Lower lobe of right lung (tissue), 2 donors: ENCODE results near the gene CGB1. TPM values are rescaled to one million over a fixed set of nuclear protein-coding genes. Genes with fewer than 3 reads are reported as not detected.

Source experiments
- ATAC-seq, 2 donors: fragments of 200-7000 bp; cut with Tn5 transposase; one replicate each; pipeline ENCODE4 v1.9.1; 2020 to 2022; ENCODE audit warnings: mild to moderate bottlenecking in 2 of 2, moderate library complexity in 2 of 2
- DNase-seq: peaks from one replicate; pipeline ENCODE4 v3.0.0-alpha.2; 2020
- H3K27ac ChIP-seq: fragments of 200-600 bp; one replicate; pipeline ENCODE4 v1.8.0; 2022
- H3K27me3 ChIP-seq: fragments of 200-600 bp; one replicate; pipeline ENCODE4 v1.8.0; 2022; ENCODE audit warnings: low read depth
- H3K36me3 ChIP-seq: fragments of 200-600 bp; one replicate; pipeline ENCODE4 v1.8.0; 2022; ENCODE audit warnings: mild to moderate bottlenecking
- H3K4me1 ChIP-seq: fragments of 200-600 bp; one replicate; pipeline ENCODE4 v1.8.0; 2022
- H3K4me3 ChIP-seq: fragments of 200-600 bp; one replicate; pipeline ENCODE4 v1.8.0; 2022; ENCODE audit warnings: mild to moderate bottlenecking
- H3K9me3 ChIP-seq: fragments of 200-600 bp; one replicate; pipeline ENCODE4 v1.8.0; 2022
- intact Hi-C: fragments of 100-400 bp; cut with DNase I; formaldehyde crosslinking; loops from one replicate; pipeline ENCODE4 v1.11.0; 2022
- microRNA-seq: library from miRNA; unstranded; fragments of <30 nt; microRNA quantifications from one replicate; pipeline ENCODE4 v1.2.0, GENCODE V29; 2020; ENCODE audit warnings: borderline number of aligned reads
- total RNA-seq: library from RNA; stranded (reverse); fragmentation: NEBNext Ultra II Directional; extraction: Animal tissue kit (Norgen Biotek cat#: 25700); gene quantifications from one replicate; pipeline ENCODE4 v1.2.1, GENCODE V29; 2021
- TF ChIP-seq, protein P1 (sequence below): fragments of 200-600 bp; IDR thresholded peaks from one replicate; pipeline ENCODE4 v1.8.0; 2022; ENCODE audit warnings: antibody characterized with exemption, mild to moderate bottlenecking
- donor health status: DM: no; HTN: yes; CAD: no; lungs with severe emphysema.

Gene CGB1
- total RNA-seq, 1 donor from 2014 or later, result not detected

DNA sequence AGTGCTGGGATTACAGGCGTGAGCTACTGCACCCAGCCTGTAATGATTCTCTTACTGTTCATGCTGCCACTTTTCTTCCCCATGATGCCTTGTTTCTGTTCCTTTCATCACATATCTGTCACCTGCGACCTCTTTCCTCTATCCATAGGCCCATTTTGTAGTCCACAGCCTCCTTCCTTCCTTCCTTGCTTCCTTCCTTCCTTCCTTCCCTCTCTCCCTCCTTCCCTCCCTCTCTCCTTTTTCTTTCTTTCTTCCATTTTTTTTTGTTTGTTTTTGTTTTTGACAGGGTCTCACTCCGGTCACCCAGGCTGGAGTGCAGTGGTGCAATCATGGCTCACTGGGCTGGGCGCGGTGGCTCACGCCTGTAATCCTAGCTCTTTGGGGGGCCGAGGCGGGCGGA is 47.8 kb downstream of the CGB1 start:
- intact Hi-C loops, result no loop called here
- no peaks in the 10 kb centered on the region for H3K9me3 ChIP-seq
- H3K4me3 ChIP-seq, result no peak overlapping the region
- TF ChIP-seq, protein P1, sequence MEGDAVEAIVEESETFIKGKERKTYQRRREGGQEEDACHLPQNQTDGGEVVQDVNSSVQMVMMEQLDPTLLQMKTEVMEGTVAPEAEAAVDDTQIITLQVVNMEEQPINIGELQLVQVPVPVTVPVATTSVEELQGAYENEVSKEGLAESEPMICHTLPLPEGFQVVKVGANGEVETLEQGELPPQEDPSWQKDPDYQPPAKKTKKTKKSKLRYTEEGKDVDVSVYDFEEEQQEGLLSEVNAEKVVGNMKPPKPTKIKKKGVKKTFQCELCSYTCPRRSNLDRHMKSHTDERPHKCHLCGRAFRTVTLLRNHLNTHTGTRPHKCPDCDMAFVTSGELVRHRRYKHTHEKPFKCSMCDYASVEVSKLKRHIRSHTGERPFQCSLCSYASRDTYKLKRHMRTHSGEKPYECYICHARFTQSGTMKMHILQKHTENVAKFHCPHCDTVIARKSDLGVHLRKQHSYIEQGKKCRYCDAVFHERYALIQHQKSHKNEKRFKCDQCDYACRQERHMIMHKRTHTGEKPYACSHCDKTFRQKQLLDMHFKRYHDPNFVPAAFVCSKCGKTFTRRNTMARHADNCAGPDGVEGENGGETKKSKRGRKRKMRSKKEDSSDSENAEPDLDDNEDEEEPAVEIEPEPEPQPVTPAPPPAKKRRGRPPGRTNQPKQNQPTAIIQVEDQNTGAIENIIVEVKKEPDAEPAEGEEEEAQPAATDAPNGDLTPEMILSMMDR, result no peak
- no peak for ATAC-seq
- H3K4me1 ChIP-seq, result peaks cover 19% of the 10 kb centered on the region
- no peaks in the 10 kb centered on the region for H3K27me3 ChIP-seq
- H3K27ac ChIP-seq, result no peak overlapping the region
- H3K36me3 ChIP-seq, result peaks cover 58% of the 10 kb centered on the region
- no peak for DNase-seq

GRCh38 chr19:48988286-48988685 is 48.4 kb downstream of the CGB1 start:
- H3K4me3 ChIP-seq, result no peak overlapping the region
- H3K36me3 ChIP-seq, result peaks cover 63% of the 10 kb centered on the region
- H3K9me3 ChIP-seq, result no peaks in the 10 kb centered on the region
- ATAC-seq, result no peak
- H3K27me3 ChIP-seq, result no peaks in the 10 kb centered on the region
- intact Hi-C loops, result no loop called here
- no peak overlapping the region for H3K27ac ChIP-seq
- no peak for DNase-seq
- TF ChIP-seq, protein P1, result no peak
- peaks cover 19% of the 10 kb centered on the region for H3K4me1 ChIP-seq

- Histone ChIP-seq H3K27ac (no peak overlapping the region), H3K4me3 (no peak overlapping the region), H3K36me3 (peaks cover 73% of the 10 kb centered on the region), H3K9me3 (no peaks in the 10 kb centered on the region), H3K27me3 (no peaks in the 10 kb centered on the region), H3K4me1 (peaks cover 17% of the 10 kb centered on the region)
- ATAC-seq, result no peak
- intact Hi-C loops, result no loop called here
- DNase-seq, result no peak
- TF ChIP-seq, protein P1, result no peak
Observed at GRCh38 chr19:48987323-48987722, 49.4 kb downstream of the CGB1 start.

GRCh38 chr19:48986211-48986610 is 50.5 kb downstream of the CGB1 start:
- H3K4me1 ChIP-seq, result peaks cover 6% of the 10 kb centered on the region
- no peaks in the 10 kb centered on the region for H3K9me3 ChIP-seq
- H3K36me3 ChIP-seq, result peaks cover 84% of the 10 kb centered on the region

DNA sequence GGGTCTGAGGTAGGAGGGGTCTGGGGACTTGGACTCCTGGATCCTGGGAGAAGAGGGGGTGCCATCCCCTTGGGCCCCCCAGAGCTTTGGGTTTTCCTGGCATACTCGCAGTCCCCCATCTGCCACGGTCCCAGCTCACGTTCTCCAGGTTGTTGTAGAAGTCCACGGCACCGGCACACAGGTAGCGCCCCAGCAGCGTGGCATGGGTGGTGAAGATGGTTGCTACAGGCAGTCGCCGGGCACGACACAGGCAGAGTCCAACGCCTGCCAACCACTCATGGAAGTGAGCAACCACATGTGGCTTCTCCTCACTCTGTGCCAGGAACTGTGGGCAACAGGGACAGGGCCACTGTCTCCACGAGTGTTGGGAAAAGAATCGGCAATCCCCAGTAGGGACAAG is 51.0 kb downstream of the CGB1 start:
- DNase-seq (no peak), ATAC-seq (no peak)
- intact Hi-C loops, result no loop called here
- TF ChIP-seq, protein P1, result no peak
- Histone ChIP-seq H3K27me3 (no peaks in the 10 kb centered on the region), H3K9me3 (no peaks in the 10 kb centered on the region), H3K4me1 (peaks cover under 1% of the 10 kb centered on the region), H3K36me3 (peaks cover 87% of the 10 kb centered on the region), H3K27ac (no peak overlapping the region), H3K4me3 (no peak overlapping the region)

More at GRCh38 chr19:48986211-48986610, 50.5 kb downstream of the CGB1 start:
- no peak overlapping the region for H3K27ac ChIP-seq
- DNase-seq, result no peak
- intact Hi-C loops, result no loop called here
- no peak for ATAC-seq
- H3K27me3 ChIP-seq, result no peaks in the 10 kb centered on the region
- H3K4me3 ChIP-seq, result no peak overlapping the region
- TF ChIP-seq, protein P1, result no peak

Small RNA genes within 50 kb of the gene (microRNA-seq; reads per million reads assigned to microRNA genes)
- not detected for gene MIR6798

Other genes with a start within 250 kb of the CGB1 start
- 60.7 TPM for gene BCAT2, start 225.9 kb downstream of the CGB1 start, total RNA-seq
- gene HSD17B14, start 200.4 kb downstream of the CGB1 start, total RNA-seq, result 22.7 TPM
- gene PLEKHA4, start 168.3 kb downstream of the CGB1 start, total RNA-seq, result 21.2 TPM
- gene PPP1R15A, start 164.5 kb downstream of the CGB1 start, total RNA-seq, result 80.4 TPM
- gene TULP2, start 138.2 kb downstream of the CGB1 start, total RNA-seq, result not detected
- gene NUCB1, start 136.6 kb downstream of the CGB1 start, total RNA-seq, result 310 TPM
- gene DHDH, start 103.2 kb downstream of the CGB1 start, total RNA-seq, result 1.9 TPM
- gene BAX, start 82.0 kb downstream of the CGB1 start, total RNA-seq, result 142 TPM
- 9,799 TPM for gene FTL, start 71.6 kb downstream of the CGB1 start, total RNA-seq
- 24.8 TPM for gene GYS1, start 43.6 kb downstream of the CGB1 start, total RNA-seq
- gene RUVBL2, start 43.0 kb downstream of the CGB1 start, total RNA-seq, result 45.3 TPM
- gene LHB, start 19.8 kb downstream of the CGB1 start, total RNA-seq, result not detected
- gene CGB3, start 12.6 kb downstream of the CGB1 start, total RNA-seq, result not detected
- gene CGB2, start 5.0 kb downstream of the CGB1 start, total RNA-seq, result not detected
- not detected for gene CGB5, start 7.0 kb upstream of the CGB1 start, total RNA-seq
- not detected for gene CGB8, start 12.2 kb upstream of the CGB1 start, total RNA-seq
- 0.77 TPM for gene CGB7, start 20.9 kb upstream of the CGB1 start, total RNA-seq
- gene NTF4, start 27.9 kb upstream of the CGB1 start, total RNA-seq, result 3.1 TPM
- gene KCNA7, start 35.8 kb upstream of the CGB1 start, total RNA-seq, result not detected
- 203 TPM for gene SNRNP70, start 48.6 kb upstream of the CGB1 start, total RNA-seq
- 10.6 TPM for gene LIN7B, start 77.5 kb upstream of the CGB1 start, total RNA-seq
- gene C19orf73, start 82.2 kb upstream of the CGB1 start, total RNA-seq, result 1.4 TPM
- 4.3 TPM for gene PPFIA3, start 82.6 kb upstream of the CGB1 start, total RNA-seq
- gene HRC, start 118.5 kb upstream of the CGB1 start, total RNA-seq, result 1.8 TPM
- gene TRPM4, start 120.9 kb upstream of the CGB1 start, total RNA-seq, result 51.6 TPM